ENCODE measurements around the gene PHF23.
A peak's percentile ranks its signal among the peaks of the same experiment; 100 is the strongest.

Gene PHF23

DNA sequence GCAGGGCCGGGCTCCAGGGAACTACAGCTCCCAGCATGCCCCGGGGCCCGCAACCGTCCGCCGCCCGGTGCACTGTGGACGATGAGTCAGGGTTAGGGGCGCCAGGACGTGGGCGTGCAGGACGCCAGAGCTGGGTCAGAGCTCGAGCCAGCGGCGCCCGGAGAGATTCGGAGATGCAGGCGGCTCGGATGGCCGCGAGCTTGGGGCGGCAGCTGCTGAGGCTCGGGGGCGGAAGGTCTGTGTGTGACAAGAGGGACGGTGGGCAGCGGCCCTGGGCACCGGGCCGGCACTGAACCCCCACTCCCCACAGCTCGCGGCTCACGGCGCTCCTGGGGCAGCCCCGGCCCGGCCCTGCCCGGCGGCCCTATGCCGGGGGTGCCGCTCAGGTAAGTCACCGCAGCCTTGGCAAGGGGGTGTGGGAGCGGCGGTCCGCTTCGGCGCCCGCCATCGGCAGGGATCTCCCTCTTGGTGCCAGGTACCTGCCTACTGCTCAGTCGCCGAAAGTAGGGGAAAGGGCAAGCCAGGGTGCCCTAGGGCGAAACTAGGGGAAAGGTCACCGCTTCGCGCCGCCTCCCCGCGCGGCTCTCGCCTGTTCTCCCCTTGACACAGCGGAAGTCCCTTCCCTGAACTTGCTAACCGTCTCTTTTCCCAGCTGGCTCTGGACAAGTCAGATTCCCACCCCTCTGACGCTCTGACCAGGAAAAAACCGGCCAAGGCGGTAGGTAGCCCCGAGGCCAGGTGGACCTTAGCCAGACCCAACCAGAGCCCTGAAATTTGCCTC, 19.3 kb downstream of the PHF23 start, which contains the start of the genes ACADVL and DLG4:
ACADVL (plus strand) TSS at position 127 of the 781 bp plus-strand sequence; CDS start at position 174, 47 bp downstream.
DLG4 (minus strand) TSS at position 25 of the 781 bp plus-strand sequence.
- peak; percentile 95 for DNase-seq

DNA sequence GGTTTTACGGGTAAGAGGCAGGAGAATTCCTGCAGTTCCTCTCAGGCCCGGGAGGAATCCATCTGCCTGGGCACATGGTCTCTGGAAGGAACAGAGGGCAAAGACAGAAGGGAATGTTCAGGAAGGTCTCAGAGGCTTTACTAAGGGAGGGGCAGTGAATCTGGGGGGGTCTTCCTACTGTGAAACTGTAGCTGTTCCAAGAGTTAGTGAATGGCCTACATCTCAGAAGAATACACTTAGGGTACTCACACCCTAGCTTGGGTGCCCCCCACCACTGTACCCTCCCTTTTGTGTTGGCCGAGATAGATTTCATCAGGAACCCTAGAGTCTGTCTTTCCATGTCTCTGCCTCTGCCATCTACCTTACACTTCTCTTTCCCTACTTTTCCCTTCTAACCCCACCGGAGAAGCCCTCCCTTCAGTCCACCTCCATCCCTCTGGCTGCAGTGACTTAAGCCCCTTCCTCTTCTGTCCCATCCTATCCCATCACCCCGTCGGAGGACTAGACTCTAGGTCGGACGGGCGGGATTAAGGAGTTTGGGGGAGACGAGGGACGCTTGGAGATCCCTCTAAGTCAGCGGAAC, 19.9 kb downstream of the PHF23 start:
- no peak for DNase-seq

- DNase-seq: no peak
These were observed 20.5 kb downstream of the PHF23 start for GRCh38 chr17:7218758-7219157.

GRCh38 chr17:7218166-7218565, 21.1 kb downstream of the PHF23 start:
- DNase-seq: no peak

DNA sequence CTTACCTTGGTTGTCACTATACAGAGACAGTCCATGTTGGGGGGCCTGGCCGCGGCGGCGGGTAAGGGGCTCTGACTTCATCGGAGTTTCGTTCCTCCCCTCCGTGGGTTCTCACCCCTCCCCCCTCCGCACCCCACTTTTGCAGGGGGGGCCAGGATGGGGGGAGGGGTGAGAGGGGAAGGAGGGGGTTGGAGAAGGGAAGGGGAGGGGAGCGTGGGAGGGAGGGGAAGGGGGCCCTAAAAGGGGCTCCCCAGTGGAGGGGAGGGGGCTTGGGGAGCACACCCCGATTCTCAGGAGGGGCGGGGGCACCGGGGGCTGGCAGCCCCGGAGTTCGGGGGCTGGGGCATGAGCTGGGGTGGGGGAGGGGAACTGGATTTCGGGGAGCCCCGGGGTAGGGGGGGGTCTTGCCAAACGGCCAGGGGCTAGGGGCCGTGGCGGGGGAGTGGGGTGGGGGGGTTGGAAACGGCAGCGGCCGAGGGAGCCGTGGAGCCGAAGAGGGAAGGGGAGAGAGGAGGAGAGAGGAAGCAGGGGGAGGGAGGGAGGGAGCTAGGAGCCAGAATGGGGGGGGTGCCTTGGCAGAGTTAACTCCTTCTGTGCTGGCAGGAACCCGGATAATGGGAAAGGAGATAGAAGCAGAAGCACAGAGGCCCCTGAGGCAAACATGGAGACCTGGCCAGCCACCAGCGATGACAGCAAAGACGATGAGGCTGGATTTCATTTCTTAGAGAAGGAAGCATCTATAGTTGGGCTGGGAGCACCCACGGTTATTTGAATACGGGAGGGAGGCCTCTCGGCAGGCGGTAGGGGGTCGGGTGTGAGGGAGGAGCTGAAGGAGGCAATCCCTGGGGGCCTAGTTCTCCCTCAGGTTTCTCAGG, 21.9 kb downstream of the PHF23 start:
- peak; percentile 87 for DNase-seq

- no peak for DNase-seq
These were observed 22.8 kb downstream of the PHF23 start for GRCh38 chr17:7216242-7217112.

DNA sequence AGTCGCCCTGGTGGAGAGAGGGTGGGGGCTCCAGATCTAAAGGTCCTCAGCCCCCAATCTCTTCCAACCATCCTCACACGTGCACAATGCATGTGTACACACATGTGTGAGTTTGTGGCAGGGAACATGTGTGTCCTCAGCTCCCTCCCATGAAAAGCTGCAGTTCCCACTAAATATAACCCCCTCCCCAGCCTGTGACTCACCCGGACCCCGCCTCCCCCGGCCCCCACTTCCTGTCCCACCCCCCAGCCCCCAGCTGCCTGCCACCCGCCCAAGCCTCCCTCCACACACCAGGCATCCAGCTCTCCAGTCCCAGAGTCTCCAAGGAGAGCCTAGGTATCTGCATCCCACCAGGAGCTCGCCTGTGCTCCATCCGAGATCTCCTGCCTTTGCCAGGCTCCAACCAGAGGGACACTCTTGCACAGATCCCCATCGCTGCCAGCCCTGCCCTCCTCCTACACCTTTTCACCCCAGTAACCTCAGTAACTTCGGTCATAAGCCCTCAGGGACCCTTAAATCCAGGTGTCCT, 23.5 kb downstream of the PHF23 start:
- peak; percentile 66 for DNase-seq

- peak; percentile 94 for DNase-seq
These were observed 24.1 kb downstream of the PHF23 start for GRCh38 chr17:7215136-7215638.

DNA sequence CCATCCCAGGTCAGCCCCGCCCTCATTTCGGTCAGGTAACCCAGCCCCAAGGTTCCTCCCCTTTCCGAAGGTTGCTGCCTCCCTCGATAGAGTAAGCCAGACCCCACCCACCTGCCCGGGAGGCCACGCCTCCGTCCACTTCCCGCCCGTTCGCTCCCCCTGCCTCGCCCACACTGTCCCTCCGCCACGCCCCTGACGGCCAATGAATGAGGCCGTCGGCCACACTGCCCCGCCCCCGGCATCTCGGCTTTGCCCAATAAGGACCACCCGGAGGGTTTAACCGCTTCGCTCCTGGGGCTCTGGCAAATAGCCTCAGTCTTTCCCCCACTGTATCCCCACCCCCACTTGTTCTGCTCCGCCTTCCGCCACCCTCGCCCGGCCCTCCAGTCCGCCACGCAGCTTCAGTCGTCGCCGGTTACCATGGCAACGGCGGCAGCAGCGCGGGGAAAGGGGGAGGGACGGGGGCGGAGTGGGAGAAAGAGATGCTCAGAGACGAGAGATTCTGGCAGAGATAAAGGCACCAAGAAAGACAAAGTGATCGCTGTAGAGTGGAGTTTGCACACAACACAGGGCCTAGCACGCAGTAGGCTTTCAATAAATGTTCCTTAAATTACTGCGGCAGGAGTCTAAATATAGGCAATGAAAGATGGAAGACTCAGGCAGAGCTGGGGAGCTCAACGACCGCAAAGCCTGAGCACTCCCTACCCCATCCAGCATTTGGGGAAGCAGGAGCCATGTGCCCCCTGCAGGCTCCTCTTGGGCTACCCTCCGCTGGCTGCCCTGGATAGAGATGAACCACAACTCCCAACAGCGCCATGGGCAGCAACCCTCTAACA, 24.7 kb downstream of the PHF23 start:
- peak; percentile 99 for DNase-seq

DNA sequence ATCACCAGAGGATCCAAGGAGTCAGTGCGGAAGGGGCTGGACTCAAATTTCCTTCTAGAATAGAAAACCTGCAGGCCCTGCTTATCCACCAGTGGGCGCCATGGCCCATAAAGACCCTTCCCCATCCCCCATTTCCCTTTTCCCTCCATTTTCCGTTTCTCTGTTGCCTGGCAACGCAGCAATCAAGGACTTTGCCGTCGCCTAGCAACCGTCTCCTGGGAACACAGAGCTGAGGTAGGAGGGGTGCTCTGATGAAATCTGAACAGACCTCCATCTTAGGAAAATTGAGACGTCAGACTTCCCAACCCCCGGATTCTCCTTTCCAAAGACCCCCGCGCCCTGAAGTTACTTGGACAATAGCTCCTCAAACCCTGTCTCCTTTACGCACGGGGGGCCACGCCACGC, 25.4 kb downstream of the PHF23 start:
- DNase-seq: peak; percentile 89

DNA sequence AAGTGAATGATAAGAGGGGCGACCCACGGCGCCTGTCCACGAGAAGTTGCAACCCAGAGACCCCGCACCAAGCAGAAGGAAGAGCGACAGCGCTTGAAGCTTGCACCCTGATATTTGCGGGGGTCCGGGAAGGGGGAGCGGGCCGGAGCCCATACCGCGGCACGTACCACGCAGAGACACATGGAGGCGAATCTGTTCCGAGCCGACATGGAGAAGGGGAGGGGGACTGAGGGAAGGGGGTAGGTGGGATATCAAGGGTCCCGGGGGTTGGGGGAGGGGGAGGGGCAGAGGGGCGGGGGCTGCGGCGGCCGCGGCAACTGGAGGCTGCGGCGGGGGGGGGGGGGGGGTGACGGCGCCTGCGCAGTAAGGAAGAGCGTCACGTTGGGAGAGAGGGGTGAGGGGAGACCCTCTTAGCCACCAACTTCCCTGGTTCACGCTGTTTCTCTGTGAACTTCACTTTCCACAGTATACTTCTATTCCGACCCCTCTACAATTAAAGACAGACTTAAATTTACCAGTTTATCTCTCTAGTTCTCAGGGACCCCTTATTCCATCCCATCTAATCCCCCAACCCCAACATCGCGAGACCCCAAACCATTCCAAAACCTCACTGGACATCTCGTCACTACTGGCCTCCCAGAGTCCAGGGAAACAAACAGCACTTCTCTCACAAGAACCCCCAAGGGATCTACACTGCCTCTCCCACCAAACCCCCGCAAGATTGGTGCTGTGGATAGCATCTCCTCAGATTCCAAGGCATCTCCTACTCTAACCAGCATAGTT, 27.6 kb downstream of the PHF23 start:
- DNase-seq: no peak

DNA sequence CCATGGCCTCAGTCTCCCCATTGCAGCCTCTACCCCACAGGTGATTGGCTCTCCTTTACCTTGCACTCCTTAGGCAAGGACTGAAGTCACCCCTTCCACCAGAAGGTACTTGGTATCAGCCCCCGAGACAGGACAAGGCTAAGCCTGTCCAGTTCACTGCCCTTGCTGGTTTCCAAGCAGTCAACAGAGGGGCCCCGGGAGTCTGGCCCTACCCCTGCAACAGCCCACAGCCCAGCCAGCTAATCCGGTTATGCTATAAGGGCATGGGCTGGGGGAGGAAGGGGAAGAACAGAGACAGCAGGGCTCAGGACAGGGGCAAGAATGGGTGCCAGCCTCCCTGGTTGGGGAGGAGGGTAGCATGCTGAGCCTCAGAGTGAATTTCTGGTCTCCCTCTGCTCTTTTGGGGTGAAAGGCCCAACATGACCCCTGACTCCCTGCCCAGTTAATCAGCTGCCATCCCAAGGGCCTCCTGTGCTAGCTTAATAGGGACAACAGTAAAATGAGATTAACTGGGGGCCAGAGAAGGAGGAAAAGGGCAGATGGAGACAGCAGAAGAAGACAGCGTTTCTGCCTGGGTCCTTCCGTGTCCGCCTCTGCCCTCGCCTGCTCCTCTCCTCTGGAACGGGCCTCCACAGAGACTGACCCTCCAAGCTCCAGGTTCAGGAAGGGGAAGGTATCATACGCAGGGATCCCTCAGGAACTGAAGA, 30.4 kb downstream of the PHF23 start:
- no peak for DNase-seq

DNA sequence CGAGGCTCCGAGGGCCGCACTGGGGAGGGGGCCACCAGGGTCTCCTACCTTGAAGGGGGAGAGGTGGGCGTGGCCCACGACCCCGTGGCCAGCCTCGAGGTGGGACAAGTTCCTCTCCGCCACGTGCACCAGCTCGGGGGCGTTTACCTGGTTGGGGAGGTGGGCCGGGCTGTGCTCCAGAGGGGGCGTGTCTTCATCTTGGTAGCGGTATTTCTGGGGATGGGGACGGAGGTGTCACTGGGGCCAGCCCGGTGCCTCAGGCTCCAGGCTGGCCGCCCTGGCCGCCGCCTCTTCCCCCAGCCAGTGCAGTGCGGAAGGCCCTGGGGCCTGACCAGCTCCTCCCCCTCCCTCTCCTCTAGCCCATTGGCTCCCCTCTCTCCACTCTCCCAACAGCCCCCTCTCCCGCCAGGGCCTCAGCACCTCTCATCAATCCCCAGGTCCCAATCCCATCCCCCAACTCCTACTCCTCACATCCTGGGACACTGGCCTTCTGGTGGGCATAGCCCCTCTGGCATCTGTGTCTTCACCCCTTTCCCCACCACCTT, 31.2 kb downstream of the PHF23 start:
- no peak for DNase-seq

DNA sequence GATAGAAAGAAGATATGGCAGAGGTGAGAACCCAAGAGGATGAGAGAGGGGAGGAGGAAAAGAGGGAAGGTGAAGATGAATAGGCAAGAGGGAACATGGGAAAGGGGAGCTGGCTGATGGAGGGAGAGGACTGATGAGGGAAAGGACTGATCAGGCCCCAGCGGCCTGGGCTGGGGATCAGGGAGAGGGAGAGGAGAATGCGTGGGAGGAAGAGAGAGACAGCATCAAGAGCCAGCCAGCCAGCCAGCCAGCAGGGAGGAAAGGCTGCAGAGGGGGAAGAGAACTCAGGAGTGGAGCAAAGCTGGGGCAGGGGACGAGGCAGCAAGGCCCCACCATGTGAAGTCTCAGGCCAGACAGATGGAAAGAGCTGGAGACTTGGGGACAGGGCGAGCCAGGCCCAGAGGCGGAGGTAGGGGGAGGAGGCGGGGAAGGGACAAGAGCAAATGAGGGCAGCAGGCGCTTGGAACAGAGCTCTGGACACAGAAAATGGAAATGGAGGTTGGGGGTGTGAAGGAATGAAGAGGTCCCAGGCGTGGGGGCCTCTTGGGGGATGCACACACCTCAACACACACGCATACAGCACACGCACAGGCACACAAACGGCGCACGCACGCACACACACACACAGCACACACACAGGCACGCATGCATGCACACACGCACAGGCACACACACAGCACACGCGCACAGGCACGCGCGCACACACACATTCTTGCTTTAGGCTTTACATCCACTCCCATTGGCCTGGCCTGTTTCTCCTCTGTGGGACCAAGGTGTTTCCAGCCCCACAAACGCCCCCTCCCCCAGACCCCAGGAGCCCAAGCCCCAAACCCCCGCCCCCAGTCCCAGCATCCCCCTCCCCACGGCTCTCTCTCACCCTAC, 31.9 kb downstream of the PHF23 start:
- no peak for DNase-seq

- no peak for DNase-seq
These were observed 33.7 kb downstream of the PHF23 start for GRCh38 chr17:7205561-7205960.

DNA sequence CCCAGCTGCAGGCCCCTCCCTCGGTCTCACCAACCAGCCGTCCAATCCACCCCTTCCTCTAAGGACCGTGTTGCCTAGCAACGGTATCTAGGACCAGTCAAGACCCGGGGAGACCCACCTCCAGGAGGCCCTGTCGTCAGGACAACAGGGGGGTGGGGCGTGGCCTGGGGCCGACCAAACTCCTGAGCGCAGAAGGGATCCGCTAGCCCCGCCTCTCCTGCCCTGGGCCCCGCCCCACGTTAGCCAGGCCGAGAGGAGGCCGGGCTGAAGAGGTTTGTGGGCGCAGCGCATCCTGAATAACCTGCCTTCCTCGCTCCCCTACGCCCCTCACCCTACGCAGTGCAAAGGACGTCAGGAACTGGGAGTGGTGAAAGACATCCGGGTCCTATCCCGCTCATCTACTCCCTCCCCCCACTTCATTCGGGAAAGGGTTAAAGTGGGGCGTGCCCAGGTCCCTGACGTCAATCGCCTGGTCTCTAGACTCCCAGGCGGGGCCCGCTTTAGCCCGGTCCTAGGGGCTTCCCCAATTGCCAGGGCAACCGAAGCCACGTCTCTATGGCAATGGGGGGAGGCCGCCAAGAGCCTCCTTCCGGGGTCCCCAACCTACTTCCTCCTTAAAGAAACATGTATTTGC, 34.3 kb downstream of the PHF23 start:
- peak; percentile 93 for DNase-seq

DNA sequence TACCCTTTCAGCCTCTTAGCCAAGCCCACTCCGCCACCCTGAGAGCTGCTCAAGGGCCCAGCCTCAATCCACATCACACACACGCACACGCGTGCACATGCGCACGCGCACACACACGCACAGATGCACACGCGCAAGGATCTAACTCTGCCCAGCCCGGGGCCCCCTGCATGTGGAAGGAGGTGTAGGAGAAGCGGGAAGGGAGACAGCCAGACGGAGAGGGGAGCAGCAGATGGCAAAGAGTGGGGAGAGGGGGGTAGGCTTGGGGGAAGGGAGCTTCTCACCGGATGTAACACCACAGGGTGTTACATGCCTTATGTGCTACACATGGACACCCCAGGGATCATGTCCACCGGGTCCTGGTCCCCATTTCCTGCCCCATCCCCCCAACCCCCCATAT, 34.9 kb downstream of the PHF23 start:
- DNase-seq: no peak

- DNase-seq: no peak
These were observed 35.9 kb downstream of the PHF23 start for GRCh38 chr17:7203391-7203790.

Data from left hindlimb (tissue), 1 donor.